ENCODE results near the gene INVS.
"Not testable (repeated sequence)": the region's sequence is repeated elsewhere in the genome, so short reads cannot be mapped to it uniquely, and the experiment has no call there.

DNA sequence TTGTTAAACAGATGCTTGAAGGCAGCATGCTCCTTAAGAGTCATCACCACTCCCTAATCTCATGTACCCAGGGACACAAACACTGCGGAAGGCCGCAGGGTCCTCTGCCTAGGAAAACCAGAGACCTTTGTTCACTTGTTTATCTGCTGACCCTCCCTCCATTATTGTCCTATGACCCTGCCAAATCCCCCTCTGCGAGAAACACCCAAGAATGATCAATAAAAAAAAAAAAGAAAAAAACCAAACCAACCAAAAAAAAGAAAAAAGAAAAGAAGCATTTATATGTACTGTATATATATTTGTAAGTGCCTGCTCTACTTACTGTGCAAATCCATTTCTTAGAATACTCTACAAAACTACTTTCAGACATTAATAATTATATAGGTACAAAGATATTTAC is 30.0 kb upstream of the INVS start:
- TF ChIP-seq, protein P1, sequence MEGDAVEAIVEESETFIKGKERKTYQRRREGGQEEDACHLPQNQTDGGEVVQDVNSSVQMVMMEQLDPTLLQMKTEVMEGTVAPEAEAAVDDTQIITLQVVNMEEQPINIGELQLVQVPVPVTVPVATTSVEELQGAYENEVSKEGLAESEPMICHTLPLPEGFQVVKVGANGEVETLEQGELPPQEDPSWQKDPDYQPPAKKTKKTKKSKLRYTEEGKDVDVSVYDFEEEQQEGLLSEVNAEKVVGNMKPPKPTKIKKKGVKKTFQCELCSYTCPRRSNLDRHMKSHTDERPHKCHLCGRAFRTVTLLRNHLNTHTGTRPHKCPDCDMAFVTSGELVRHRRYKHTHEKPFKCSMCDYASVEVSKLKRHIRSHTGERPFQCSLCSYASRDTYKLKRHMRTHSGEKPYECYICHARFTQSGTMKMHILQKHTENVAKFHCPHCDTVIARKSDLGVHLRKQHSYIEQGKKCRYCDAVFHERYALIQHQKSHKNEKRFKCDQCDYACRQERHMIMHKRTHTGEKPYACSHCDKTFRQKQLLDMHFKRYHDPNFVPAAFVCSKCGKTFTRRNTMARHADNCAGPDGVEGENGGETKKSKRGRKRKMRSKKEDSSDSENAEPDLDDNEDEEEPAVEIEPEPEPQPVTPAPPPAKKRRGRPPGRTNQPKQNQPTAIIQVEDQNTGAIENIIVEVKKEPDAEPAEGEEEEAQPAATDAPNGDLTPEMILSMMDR (IDR thresholded peaks at IDR 0.05; ENCODE audit: low read length), result not testable (repeated sequence)
- TF ChIP-seq EZH2 (IDR thresholded peaks at IDR 0.05; ENCODE audit: borderline replicate concordance, low read length), result not testable (repeated sequence)

Data from OCI-LY1 (cell line).